ENCODE results near the gene GSTM3. TPM values are rescaled to one million over a fixed set of nuclear protein-coding genes. Genes with fewer than 3 reads are reported as not detected.
A peak's percentile ranks its signal among the peaks of the same experiment; 100 is the strongest.

The GSTM3 gene
- total and polyA plus RNA-seq, 9 of the 15 experiments (the other 6 are each of a cell fraction or from before 2014, with no cell fraction given): 3.9 to 24.5 (median 9.4) TPM

GRCh38 chr1:109790329-109790728 is 49.5 kb upstream of the GSTM3 start (continued):
- TF ChIP-seq ZNF77 (CRISPR knock-in tag; IDR thresholded peaks at IDR 0.05) (no peak), RBM25 (IDR thresholded peaks at IDR 0.05; ENCODE audit: low read depth, low read length, severe bottlenecking) (peak; percentile 97), C11orf30 (IDR thresholded peaks at IDR 0.05; ENCODE audit: low read depth) (no peak), BHLHE40 (IDR thresholded peaks at IDR 0.05; ENCODE audit: low read length) (no peak), HNRNPK (IDR thresholded peaks at IDR 0.05; ENCODE audit: low read depth, low read length, poor library complexity, severe bottlenecking) (no peak), ERF (CRISPR knock-in tag; IDR thresholded peaks at IDR 0.05) (no peak), CBX3 (IDR thresholded peaks at IDR 0.05; ENCODE audit: borderline replicate concordance in 1 of 2, low read length in 2 of 2) (0 out of 3 replicates have a peak, but pooled peaks of 1 of the 2 experiments have one; percentile 20), BRD9 (IDR thresholded peaks at IDR 0.05; ENCODE audit: low read depth, partially characterized antibody) (peak; percentile 41), KDM1A (IDR thresholded peaks at IDR 0.05) (peak; percentile 84 to 90), ZKSCAN8 (CRISPR knock-in tag; IDR thresholded peaks at IDR 0.05) (0 out of 2 replicates have a peak, but pooled peaks have one; percentile 26)

DNA sequence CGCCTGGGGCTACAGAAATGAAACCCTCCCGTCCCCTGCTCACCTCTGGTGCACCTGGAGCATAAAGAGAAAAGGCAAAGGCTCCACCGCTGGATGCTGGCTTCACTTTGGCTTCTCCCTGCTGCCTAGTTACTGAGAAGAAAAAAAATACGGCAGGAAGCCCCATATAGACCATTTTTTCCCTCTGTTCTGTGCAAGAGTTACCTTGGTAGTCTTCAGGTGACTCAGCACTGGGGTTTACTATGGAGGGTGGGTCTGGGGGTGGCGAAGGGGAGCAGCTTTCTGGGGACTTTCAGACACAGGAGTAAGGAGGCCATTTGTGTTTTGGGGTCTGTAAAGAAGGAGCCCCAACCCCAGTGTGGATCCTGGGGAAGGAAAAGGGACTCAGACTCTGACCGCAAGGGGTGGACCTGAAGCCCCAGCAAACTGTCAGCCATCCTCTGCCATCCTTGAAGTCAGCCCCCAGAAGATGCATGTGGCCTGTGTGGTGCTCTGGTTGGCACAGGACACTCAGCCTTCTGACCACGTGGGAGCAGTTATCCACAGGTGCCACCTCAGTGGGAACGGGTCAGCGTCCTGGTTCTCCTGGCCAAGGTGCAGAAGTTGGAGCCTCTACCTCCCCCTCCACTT is 48.8 kb upstream of the GSTM3 start:
- Histone ChIP-seq H2AFZ (ENCODE audit: low read depth, low read length) (peak overlapping the region; percentile 67), H3K4me3 (no peak overlapping the region), H3K27me3 (ENCODE audit: control insufficient read depth in 2 of 2, insufficient read depth in 2 of 2, low read length in 2 of 2) (no peaks in the 10 kb centered on the region), H3K9me3 (replicated peaks; ENCODE audit: control insufficient read depth, insufficient read depth, low read depth, low read length) (no peaks in the 10 kb centered on the region), H3K36me3 (ENCODE audit: control insufficient read depth, insufficient read depth, low read length) (no peaks in the 10 kb centered on the region), H3K9me1 (ENCODE audit: control insufficient read depth, insufficient read depth, low read length) (no peaks in the 10 kb centered on the region), H3K9ac (ENCODE audit: insufficient read depth in 1 of 2, low read depth in 2 of 2, low read length in 2 of 2) (peak overlapping the region in 1 of 2 experiments; percentile 75; a peak in 3 of 4 replicates), H3K4me1 (replicated peaks in 1 of 2; ENCODE audit: control insufficient read depth in 2 of 2, insufficient read depth in 2 of 2, low read length in 2 of 2) (peaks cover 64 to 68% of the 10 kb centered on the region in 2 experiments), H3K79me2 (ENCODE audit: control insufficient read depth, insufficient read depth, low read length) (no peaks in the 10 kb centered on the region), H4K20me1 (replicated peaks; ENCODE audit: control insufficient read depth, insufficient read depth, low read length) (no peaks in the 10 kb centered on the region), H3K27ac (ENCODE audit: extremely low read depth, low read depth, low read length) (peak overlapping the region; percentile 40; the same call in 2 of the 3 replicates), H3K4me2 (ENCODE audit: insufficient read depth, low read length) (no peak overlapping the region)
- ATAC-seq: no peak
- TF ChIP-seq NFYB (IDR thresholded peaks at IDR 0.05; ENCODE audit: extremely low read depth, insufficient read length) (no peak), MTA1 (IDR thresholded peaks at IDR 0.05; ENCODE audit: borderline replicate concordance) (0 out of 2 replicates have a peak, but pooled peaks have one; percentile 5), MAFF (IDR thresholded peaks at IDR 0.05; ENCODE audit: low read length) (peak; percentile 3; the same call in 1 of the 2 replicates), ARNT (IDR thresholded peaks at IDR 0.05) (no peak), NRF1 (conservative IDR thresholded peaks at IDR 0.05 in 1 of 2, IDR thresholded peaks at IDR 0.05 in 1 of 2) (0 out of 4 replicates have a peak, but pooled peaks of 1 of the 2 experiments have one; percentile 12), ZNF232 (CRISPR knock-in tag; IDR thresholded peaks at IDR 0.05) (0 out of 2 replicates have a peak, but pooled peaks have one; percentile 47), ZSCAN29 (IDR thresholded peaks at IDR 0.05) (0 out of 2 replicates have a peak, but pooled peaks have one; percentile 33), HNRNPL (IDR thresholded peaks at IDR 0.05; ENCODE audit: low read depth, low read length) (no peak)
- TF ChIP-seq, protein P1, sequence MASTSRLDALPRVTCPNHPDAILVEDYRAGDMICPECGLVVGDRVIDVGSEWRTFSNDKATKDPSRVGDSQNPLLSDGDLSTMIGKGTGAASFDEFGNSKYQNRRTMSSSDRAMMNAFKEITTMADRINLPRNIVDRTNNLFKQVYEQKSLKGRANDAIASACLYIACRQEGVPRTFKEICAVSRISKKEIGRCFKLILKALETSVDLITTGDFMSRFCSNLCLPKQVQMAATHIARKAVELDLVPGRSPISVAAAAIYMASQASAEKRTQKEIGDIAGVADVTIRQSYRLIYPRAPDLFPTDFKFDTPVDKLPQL (IDR thresholded peaks at IDR 0.05; ENCODE audit: extremely low read depth, insufficient read length): no peak
- no TSS peak for BruUV-seq (replicated peaks)
- intact Hi-C loops (cut with micrococcal nuclease): loop anchor here (1.0 to 5.0 kb wide), 2 partner anchors 12 to 128 kb away; no protein-coding TSS in a partner anchor
- no peak for DNase-seq (ENCODE audit: extremely low read depth in 1 of 4, low spot score in 3 of 4)
- in situ Hi-C loops (cut with MboI): no loop called here
- no peak for FAIRE-seq
- whole genome bisulfite sequencing (ENCODE audit: insufficient coverage, low coverage, missing lambda C conversion rate): 47% methylated on average over 9 of the region's 9 CpGs
- POLR2A ChIA-PET: interaction anchor here (0.6 to 1.8 kb wide), 2 partner anchors 196 to 562 kb away, joined by 3 to 6 read pairs; no protein-coding TSS in a partner anchor
- CTCF ChIA-PET (ENCODE audit: low intra/inter-chr PET ratio): interaction anchor here (1.3 kb wide), 1 partner anchor 195 kb away, joined by 3 read pairs; the partner anchor contains the start of gene AHCYL1
